ENCODE data around the gene EPHB4.

GRCh38 chr7:100779359-100779758 lies 48.0 kb downstream of the EPHB4 start:
- TF ChIP-seq CTCF (IDR thresholded peaks at IDR 0.05) (no peak), POLR2A (IDR thresholded peaks at IDR 0.05) (no peak)
